HCT116 (cell line): ENCODE measurements around the gene AQP6. TPM values are rescaled to one million over a fixed set of nuclear protein-coding genes. Genes with fewer than 3 reads are reported as not detected.

ENCODE experiments used
- ATAC-seq: fragments of 200-7000 bp; cut with Tn5 transposase; 2 replicates; pipeline ENCODE4 v1.9.1; 2020; ENCODE audit warnings: mild to moderate bottlenecking, moderate library complexity
- BruUV-seq: library from RNA; stranded (reverse); fragments of 400-500 nt; replicated peaks from 2 replicates; lab custom pipeline; 2021; lab: Mats Ljungman, UMichigan
- CTCF ChIA-PET: fragments of 300-600 bp; sonication (Branson Sonifier 250); formaldehyde crosslinking; loops from one replicate; lab custom pipeline; 2021; ENCODE audit warnings: antibody characterized with exemption; lab: Charles Lee
- POLR2A ChIA-PET: fragments of 300-600, 350-600 bp; sonication (Branson Sonifier 250); formaldehyde crosslinking; loops from one replicate; lab custom pipeline; 2021; ENCODE audit warnings: antibody characterized with exemption; lab: Charles Lee
- RAD21 ChIA-PET, 2 experiments: fragments of 300-600 bp; sonication (Branson Sonifier 250); formaldehyde crosslinking; loops; one replicate each; lab custom pipeline; 2023; ENCODE audit warnings: low total read pairs in 2 of 2; ENCODE audit not compliant: uncharacterized antibody in 2 of 2, unreplicated experiment in 2 of 2, low non-redundant PET in 1 of 2; lab: Charles Lee
- DNase-seq: peaks from one replicate; pipeline ENCODE4 v3.0.0-alpha.2; 2010; ENCODE audit warnings: low read depth, low spot score
- H2AFZ ChIP-seq: fragments of 200-600 bp; shearing (Covaris generic), sonication (generic); 2 replicates; pipeline ENCODE4 v1.6.1; 2017; ENCODE audit warnings: low read depth, mixed run types, mixed read lengths, antibody characterized with exemption, low read length; ENCODE audit not compliant: poor library complexity, severe bottlenecking
- H3K27ac ChIP-seq: 2 replicates; pipeline ENCODE4 v1.5.1; 2012; ENCODE audit warnings: low read depth, low read length
- H3K27me3 ChIP-seq: fragments of 200-600 bp; sonication (generic); 2 replicates; pipeline ENCODE4 v1.6.1; 2016; ENCODE audit warnings: mixed run types, low read length, mixed read lengths; ENCODE audit not compliant: insufficient read depth
- H3K36me3 ChIP-seq, 2 experiments: fragments of 200-500 bp in 1 of 2; fragments of 200-600 bp in 1 of 2; sonication (Bioruptor generic) in 1 of 2; sonication (generic) in 1 of 2; 2 replicates each; pipeline versions ENCODE4 v1.5.1 to v1.6.1; 2014 to 2016; ENCODE audit warnings: low read length in 2 of 2, inconsistent platforms in 1 of 2, mixed read lengths in 1 of 2, mixed run types in 1 of 2; ENCODE audit not compliant: insufficient read depth in 2 of 2, control insufficient read depth in 1 of 2
- H3K4me1 ChIP-seq, 2 experiments: fragments of 200-600 bp in 1 of 2; sonication (generic) in 1 of 2; 2 replicates each; pipeline versions ENCODE4 v1.5.1 to v1.6.1; 2012 to 2017; ENCODE audit warnings: low read length in 2 of 2, inconsistent platforms in 1 of 2, mild to moderate bottlenecking in 1 of 2, mixed read lengths in 1 of 2, mixed run types in 1 of 2, moderate library complexity in 1 of 2; ENCODE audit not compliant: insufficient read depth in 2 of 2, control insufficient read depth in 1 of 2
- H3K4me2 ChIP-seq: fragments of 200-600 bp; sonication (generic); 2 replicates; pipeline ENCODE4 v1.6.1; 2017; ENCODE audit warnings: mixed run types, low read length, mixed read lengths
- H3K4me3 ChIP-seq, 2 experiments: fragments of 200-600 bp in 1 of 2; sonication (generic) in 1 of 2; replicated peaks in 1 of 2; 2 replicates each; pipeline ENCODE4 v1.5.1; 2011 to 2016; ENCODE audit warnings: low read length in 2 of 2, control low read depth in 1 of 2, low read depth in 1 of 2, mild to moderate bottlenecking in 1 of 2, mixed read lengths in 1 of 2, mixed run types in 1 of 2
- H3K79me2 ChIP-seq: fragments of 200-600 bp; sonication (generic); 2 replicates; pipeline ENCODE4 v1.6.1; 2017; ENCODE audit warnings: mild to moderate bottlenecking, mixed run types, low read length, moderate library complexity, mixed read lengths; ENCODE audit not compliant: insufficient read depth
- H3K9ac ChIP-seq: fragments of 200-600 bp; sonication (generic); 2 replicates; pipeline ENCODE4 v1.6.1; 2016; ENCODE audit warnings: low read length, mixed read lengths
- H3K9me2 ChIP-seq: fragments of 200-600 bp; sonication (generic), shearing (Covaris generic); 2 replicates; pipeline ENCODE4 v1.6.1; 2017; ENCODE audit warnings: mixed run types, mild to moderate bottlenecking, moderate library complexity; ENCODE audit not compliant: insufficient read depth
- H3K9me3 ChIP-seq, 2 experiments: fragments of 200-500 bp in 1 of 2; fragments of 200-600 bp in 1 of 2; sonication (Bioruptor generic) in 1 of 2; sonication (generic) in 1 of 2; 2 replicates each; pipeline ENCODE4 v1.6.1; 2014 to 2017; ENCODE audit warnings: low read length in 2 of 2, mixed read lengths in 2 of 2, inconsistent platforms in 1 of 2, low read depth in 1 of 2, mild to moderate bottlenecking in 1 of 2, mixed run types in 1 of 2, moderate library complexity in 1 of 2; ENCODE audit not compliant: control insufficient read depth in 1 of 2, insufficient read depth in 1 of 2
- H4K20me1 ChIP-seq: fragments of 200-600 bp; sonication (generic), shearing (Covaris generic); 2 replicates; pipeline ENCODE4 v1.6.1; 2017; ENCODE audit warnings: mixed run types, mild to moderate bottlenecking, moderate library complexity; ENCODE audit not compliant: insufficient read depth
- ATF3 ChIP-seq: IDR thresholded peaks from 2 replicates; pipeline ENCODE4 v1.6.1; 2012
- CTCF ChIP-seq, 3 experiments: fragments of 200-600 bp in 1 of 3; sonication (generic) in 1 of 3; IDR thresholded peaks in 2 of 3; conservative IDR thresholded peaks in 1 of 3; 2 replicates each; pipeline ENCODE4 v1.5.1; 2012 to 2017; ENCODE audit warnings: low read depth in 2 of 3, low read length in 2 of 3, antibody characterized with exemption in 1 of 3, borderline replicate concordance in 1 of 3, control low read depth in 1 of 3, mild to moderate bottlenecking in 1 of 3, mixed read lengths in 1 of 3, mixed run types in 1 of 3, moderate library complexity in 1 of 3; ENCODE audit not compliant: insufficient read depth in 1 of 3
- MAX ChIP-seq: IDR thresholded peaks from 2 replicates; pipeline ENCODE4 v1.6.1; 2012
- POLR2A ChIP-seq: IDR thresholded peaks from 2 replicates; pipeline ENCODE4 v1.7.0; 2011; ENCODE audit warnings: borderline replicate concordance; ENCODE audit not compliant: insufficient read depth, insufficient read length; ENCODE audit errors: extremely low read depth
- RAD21 ChIP-seq: IDR thresholded peaks from 2 replicates; pipeline ENCODE4 v1.6.1; 2012; ENCODE audit warnings: low read depth, mild to moderate bottlenecking
- TCF7L2 ChIP-seq: IDR thresholded peaks from 2 replicates; pipeline ENCODE4 v1.7.0; 2011; ENCODE audit warnings: borderline replicate concordance, inconsistent platforms; ENCODE audit not compliant: insufficient read depth, insufficient read length; ENCODE audit errors: extremely low read depth
- intact Hi-C: fragments of 100-400 bp; cut with micrococcal nuclease; formaldehyde crosslinking; loops from 2 replicates; pipeline ENCODE4 v1.10.0; 2022
- total RNA-seq: library from RNA; stranded (reverse); gene quantifications from one replicate; pipeline ENCODE4 v1.2.1, GENCODE V29; 2021; ENCODE audit not compliant: unreplicated experiment

The AQP6 gene
- total RNA-seq, 1 experiment from 2014 or later: not detected

GRCh38 chr12:49967042-49967776 lies 5.5 kb upstream of the AQP6 start:
- no peaks in the 10 kb centered on the region for H3K36me3 ChIP-seq
- no peaks in the 10 kb centered on the region for H4K20me1 ChIP-seq
- no peaks in the 10 kb centered on the region for H3K9me2 ChIP-seq
- BruUV-seq: no TSS peak
- RAD21 ChIA-PET: interaction anchor here (0.7 to 2.0 kb wide), 10 partner anchors 22 to 190 kb away, joined by 3 to 9 read pairs (median 6); no protein-coding TSS in a partner anchor
- H3K27me3 ChIP-seq: 0 out of 2 replicates have a peak, but pooled peaks cover 5% of the 10 kb centered on the region
- peak; percentile 71 for DNase-seq
- peak overlapping the region; percentile 46 for H3K9ac ChIP-seq
- no peak for TF ChIP-seq POLR2A
- TF ChIP-seq RAD21: peak; percentile 91
- TF ChIP-seq CTCF (IDR thresholded peaks at IDR 0.05 in 2 of 3, conservative IDR thresholded peaks at IDR 0.05 in 1 of 3; ENCODE audit: borderline replicate concordance in 1 of 3, insufficient read depth in 1 of 3, low read depth in 2 of 3, low read length in 2 of 3): peak; percentile 82 to 92 (median 84)
- peak; percentile 21 for TF ChIP-seq TCF7L2
- peak; percentile 48; the same call in 1 of the 2 replicates for TF ChIP-seq MAX
- no peak for TF ChIP-seq ATF3
- TF ChIP-seq, all 23 proteins: peak for 4
- peaks cover 10 to 30% of the 10 kb centered on the region in 2 experiments for H3K4me1 ChIP-seq
- peak overlapping the region; percentile 53; the same call in 1 of the 2 replicates for H3K27ac ChIP-seq
- peak overlapping the region; percentile 92 for H3K4me2 ChIP-seq
- H3K9me3 ChIP-seq: no peaks in the 10 kb centered on the region
- CTCF ChIA-PET: interaction anchor here (0.6 to 4.0 kb wide), 39 partner anchors 8 to 352 kb away, joined by 3 to 65 read pairs (median 4); partner anchors contain the start of genes BCDIN3D, COX14, RACGAP1 and SMARCD1
- POLR2A ChIA-PET: interaction anchor here (0.5 to 1.4 kb wide), 2 partner anchors 71 to 283 kb away, joined by 3 read pairs; no protein-coding TSS in a partner anchor
- peak overlapping the region; percentile 38 to 56 for H3K4me3 ChIP-seq
- intact Hi-C loops: loop anchor here (1.0 to 10.0 kb wide), 5 partner anchors 89 to 208 kb away; no protein-coding TSS in a partner anchor
- H3K79me2 ChIP-seq: no peaks in the 10 kb centered on the region
- peak; percentile 85 for ATAC-seq
- H2AFZ ChIP-seq: peak overlapping the region; percentile 85
